Kidney (tissue), 14 donors: ENCODE measurements around the gene HOXA9. TPM values are rescaled to one million over a fixed set of nuclear protein-coding genes. Genes with fewer than 3 reads are reported as not detected.

Experiments used
- DNase-seq, 5 donors: peaks; one replicate each; pipeline ENCODE4 v3.0.0-alpha.2; 2013 to 2020
- FAIRE-seq: peaks from 2 replicates; lab custom pipeline; 2012; peaks lifted over from hg19 to GRCh38; lab: Jason Lieb, UNC
- H3K27ac ChIP-seq, 2 donors: one replicate each; pipeline ENCODE4 v1.7.0; 2013; ENCODE audit warnings: low read depth in 2 of 2, low read length in 2 of 2, inconsistent platforms in 1 of 2
- H3K27me3 ChIP-seq: one replicate; pipeline ENCODE4 v1.7.1; 2013; ENCODE audit warnings: low read length, inconsistent platforms; ENCODE audit not compliant: control insufficient read depth, insufficient read depth
- H3K36me3 ChIP-seq, 3 donors: one replicate each; pipeline versions ENCODE4 v1.7.0 to v1.7.1; 2013; ENCODE audit warnings: low read length in 3 of 3, control low read depth in 1 of 3, inconsistent platforms in 1 of 3; ENCODE audit not compliant: insufficient read depth in 3 of 3, control insufficient read depth in 2 of 3
- H3K4me1 ChIP-seq, 3 donors: one replicate each; pipeline versions ENCODE4 v1.7.0 to v1.7.1; 2013; ENCODE audit warnings: low read length in 3 of 3, inconsistent platforms in 1 of 3, low read depth in 1 of 3; ENCODE audit not compliant: control insufficient read depth in 2 of 3, insufficient read depth in 2 of 3
- H3K4me3 ChIP-seq, 3 donors: one replicate each; pipeline versions ENCODE4 v1.7.0 to v1.8.1; 2013; ENCODE audit warnings: low read length in 3 of 3, control low read depth in 1 of 3, inconsistent platforms in 1 of 3
- H3K9ac ChIP-seq, 3 donors: one replicate each; pipeline versions ENCODE4 v1.7.0 to v1.7.1; 2013; ENCODE audit warnings: low read length in 3 of 3, control low read depth in 1 of 3, inconsistent platforms in 1 of 3
- H3K9me3 ChIP-seq, 3 donors: one replicate each; pipeline versions ENCODE4 v1.7.0 to v1.7.1; 2013; ENCODE audit warnings: low read length in 3 of 3, control low read depth in 1 of 3, inconsistent platforms in 1 of 3; ENCODE audit not compliant: control insufficient read depth in 2 of 3, insufficient read depth in 1 of 3
- CTCF ChIP-seq: IDR thresholded peaks from 3 replicates; pipeline ENCODE4 v1.5.1; 2012; ENCODE audit warnings: mild to moderate bottlenecking, moderate library complexity, borderline replicate concordance; ENCODE audit not compliant: insufficient read depth; ENCODE audit errors: extremely low read depth
- intact Hi-C: fragments of 100-400 bp; cut with DNase I; formaldehyde crosslinking; loops from one replicate; pipeline ENCODE4 v1.11.1; 2022
- polyA plus RNA-seq: library from polyadenylated mRNA; stranded (reverse); fragments of 350-450 nt; fragmentation: Illumina TruSeq; extraction: RNeasy Lipid Tissue Mini Kit (QIAGEN cat#74804); gene quantifications from one replicate; pipeline ENCODE4 v1.2.3, GENCODE V29; 2014; ENCODE audit warnings: low read depth, low replicate concordance; ENCODE audit not compliant: insufficient read depth
- total RNA-seq: library from RNA; stranded (reverse); fragmentation: NEBNext Ultra II Directional; extraction: Animal tissue kit (Norgen Biotek cat#: 25700); gene quantifications from one replicate; pipeline ENCODE4 v1.2.1, GENCODE V29; 2021
- donor health status: control.
- donor health status: control.
- donor health status: control.
- donor health status: control.
- donor health status: control.
- donor health status: DM: yes; HTN: yes; CAD: no.
- donor health status: Normal renal cell carcinoma (clear cell type).

Gene HOXA9
- total and polyA plus RNA-seq, 2 donors from 2014 or later, result 36.7 to 36.8 TPM

DNA sequence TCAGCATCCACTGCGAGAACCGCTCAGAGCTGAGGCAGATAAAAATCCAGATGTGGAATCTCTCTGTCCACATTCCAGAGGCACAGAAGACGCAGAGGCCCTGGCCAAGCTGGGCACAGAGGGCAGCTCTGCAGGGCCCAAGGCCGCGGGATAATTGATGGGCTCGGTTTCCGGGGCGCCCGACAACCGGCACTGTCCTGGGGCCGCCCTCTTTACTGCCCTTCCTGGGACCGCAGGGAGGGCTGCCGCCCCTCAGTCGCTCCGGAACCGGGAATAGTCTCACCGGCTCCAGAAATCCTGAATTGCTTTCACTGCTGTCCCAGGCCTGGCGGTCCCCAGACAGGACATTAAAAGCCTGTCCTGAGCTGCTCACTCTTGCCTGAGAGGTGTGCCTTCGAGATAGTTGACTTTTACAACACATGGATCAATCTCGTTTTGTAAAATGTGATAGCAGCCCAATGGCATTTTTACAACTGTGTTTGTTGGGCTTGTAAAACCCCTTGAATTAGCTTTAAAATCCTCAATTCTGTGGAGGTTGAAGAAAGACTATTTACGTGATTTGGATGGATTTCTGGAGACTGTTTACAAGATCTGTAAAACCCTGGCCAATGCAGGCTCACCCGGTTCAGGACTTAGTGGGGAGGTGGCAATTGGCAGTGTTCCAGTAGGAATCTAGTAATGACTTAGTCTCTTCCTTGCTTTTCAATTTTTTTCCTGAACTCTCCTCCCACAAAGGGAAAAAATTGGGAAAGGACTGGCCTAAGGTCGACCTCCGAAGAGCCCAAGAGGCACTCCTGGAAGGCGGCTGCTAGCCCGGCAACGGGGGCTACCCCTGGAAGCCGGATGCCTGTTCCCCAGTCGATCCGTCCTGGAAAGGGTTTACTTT lies 16.3 kb downstream of the HOXA9 start:
- DNase-seq (peak in 3 of 5 donors; percentile 50 to 75 (median 58)), FAIRE-seq (no peak)
- H3K27ac ChIP-seq, result peak overlapping the region; percentile 97 to 98
- intact Hi-C loops, result no loop called here
- H3K9me3 ChIP-seq, result no peaks in the 10 kb centered on the region
- peaks cover 0 to 18% (median 16%) of the 10 kb centered on the region in 3 donors for H3K4me1 ChIP-seq
- H3K36me3 ChIP-seq, result no peaks in the 10 kb centered on the region
- no peak for TF ChIP-seq CTCF
- peak overlapping the region; percentile 83 to 85 (median 85) for H3K9ac ChIP-seq
- H3K27me3 ChIP-seq, result no peaks in the 10 kb centered on the region
- H3K4me3 ChIP-seq, result peak overlapping the region; percentile 56 to 87 (median 83)

GRCh38 chr7:27148031-27148755 lies 17.1 kb downstream of the HOXA9 start:
- FAIRE-seq (no peak), DNase-seq (peak in 4 of 5 donors; percentile 78 to 87 (median 82))
- Histone ChIP-seq H3K27ac (peak overlapping the region; percentile 97 to 98), H3K9ac (peak overlapping the region; percentile 83 to 85 (median 85)), H3K27me3 (no peaks in the 10 kb centered on the region), H3K9me3 (no peaks in the 10 kb centered on the region), H3K4me3 (peak overlapping the region; percentile 56 to 87 (median 83)), H3K4me1 (peaks cover 0 to 16% (median 13%) of the 10 kb centered on the region in 3 donors), H3K36me3 (peaks cover 0 to 2% (median 0%) of the 10 kb centered on the region in 3 donors)
- intact Hi-C loops, result no loop called here
- no peak for TF ChIP-seq CTCF

DNA sequence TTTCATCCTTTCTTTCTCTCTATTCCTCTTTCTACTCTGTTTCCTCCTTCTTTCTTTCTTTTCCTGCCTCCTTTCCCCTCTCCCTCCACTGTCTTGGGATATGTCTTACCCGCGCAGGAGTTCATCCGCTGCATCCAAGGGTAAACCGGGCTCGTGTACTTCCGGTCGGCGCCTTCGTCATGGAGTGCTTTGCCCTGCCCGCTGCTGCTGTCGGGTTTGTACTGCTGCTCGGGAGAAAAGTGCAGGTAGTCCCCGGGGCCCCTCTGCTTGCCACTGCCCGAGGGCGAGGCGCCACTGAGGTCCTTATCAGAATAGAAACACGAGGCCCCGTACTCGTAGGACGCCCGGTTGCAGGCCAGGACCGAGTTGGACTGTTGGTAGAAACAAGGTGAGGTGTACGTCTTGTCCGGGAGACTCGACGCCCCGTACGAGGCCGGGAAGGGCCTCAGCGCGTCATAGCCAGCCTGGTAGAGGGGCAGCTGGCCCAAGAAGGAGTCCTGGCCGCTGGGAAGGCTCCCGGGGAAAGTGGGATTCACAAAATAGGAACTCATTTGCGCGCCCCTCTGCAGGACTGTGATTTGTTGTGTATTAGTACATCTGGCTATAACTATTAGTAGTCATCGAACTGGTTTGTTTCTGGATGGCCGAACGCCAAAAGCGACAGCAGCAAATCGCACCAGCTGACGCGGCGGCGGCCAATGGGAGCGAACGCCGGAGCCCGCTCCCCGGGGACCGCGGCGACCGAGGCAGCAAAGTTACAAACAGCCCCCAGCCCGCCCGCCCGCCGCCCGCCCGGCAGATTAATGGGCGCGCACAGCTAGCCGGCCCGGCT lies 17.9 kb downstream of the HOXA9 start, which contains the start of gene HOXA6:
Gene HOXA6 (minus strand): TSS at position 576 of the 832 bp plus-strand sequence. CDS start 25 bp downstream, at position 551.
- Histone ChIP-seq H3K27ac (peak within 1 kb of the TSS; percentile 97 to 98), H3K4me3 (peak within 1 kb of the TSS; percentile 56 to 87 (median 83)), H3K9me3 (no peaks in the 10 kb centered on the region), H3K4me1 (peaks cover 0 to 16% (median 10%) of the 10 kb centered on the region in 3 donors), H3K27me3 (no peaks in the 10 kb centered on the region), H3K9ac (peak within 1 kb of the TSS; percentile 83 to 85 (median 85)), H3K36me3 (peaks cover 0 to 2% (median 0%) of the 10 kb centered on the region in 3 donors)
- DNase-seq, result peak in 4 of 5 donors; percentile 74 to 95 (median 83)
- no peak for TF ChIP-seq CTCF
- no peak for FAIRE-seq
- intact Hi-C loops, result no loop called here
